HG03432 (cell line): ENCODE results near the gene CCDC63.
"Not testable (repeated sequence)": the region's sequence is repeated elsewhere in the genome, so short reads cannot be mapped to it uniquely, and the experiment has no call there.

ENCODE experiments used
- ATAC-seq: cut with Tn5 transposase; IDR thresholded peaks from one replicate; pipeline ENCODE4 v1.9.1; 2021; ENCODE audit warnings: mild to moderate bottlenecking, moderate library complexity; ENCODE audit not compliant: unreplicated experiment

The CCDC63 gene

GRCh38 chr12:110948041-110948440 is 101.3 kb downstream of the CCDC63 start:
- ATAC-seq = no peak

- not testable (repeated sequence) for ATAC-seq
Observed at GRCh38 chr12:110950466-110950865, 103.7 kb downstream of the CCDC63 start.

- ATAC-seq = not testable (repeated sequence)
Observed at GRCh38 chr12:110950867-110951266, 104.1 kb downstream of the CCDC63 start.
